NCI-H1105 treated with DMSO at 0.1 percent for 48 hours (cell line): Measurements from ENCODE around the gene ANO4.
"Not testable (repeated sequence)": the region's sequence is repeated elsewhere in the genome, so short reads cannot be mapped to it uniquely, and the experiment has no call there.

Source experiments
- DNase-seq: peaks from one replicate; lab custom pipeline; 2025; lab: John Stamatoyannopoulos, UW

Gene ANO4

DNA sequence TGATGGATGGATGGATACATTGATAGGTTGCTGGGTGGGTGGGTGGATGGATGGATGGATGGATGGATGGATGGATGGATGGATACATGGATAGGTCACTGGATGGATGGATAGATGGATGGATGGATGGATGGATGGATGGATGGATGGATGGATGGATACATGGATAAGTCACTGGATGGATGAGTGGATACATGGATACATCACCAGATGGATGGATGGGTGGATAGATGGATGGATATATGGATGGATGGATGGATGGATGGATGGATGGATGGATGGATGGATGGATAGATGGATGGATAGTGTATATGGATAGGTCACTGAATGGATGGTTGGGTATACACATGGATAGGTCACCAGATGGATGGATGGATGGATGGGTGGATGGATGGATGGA is 194.9 kb downstream of the ANO4 start:
- DNase-seq: not testable (repeated sequence)

DNA sequence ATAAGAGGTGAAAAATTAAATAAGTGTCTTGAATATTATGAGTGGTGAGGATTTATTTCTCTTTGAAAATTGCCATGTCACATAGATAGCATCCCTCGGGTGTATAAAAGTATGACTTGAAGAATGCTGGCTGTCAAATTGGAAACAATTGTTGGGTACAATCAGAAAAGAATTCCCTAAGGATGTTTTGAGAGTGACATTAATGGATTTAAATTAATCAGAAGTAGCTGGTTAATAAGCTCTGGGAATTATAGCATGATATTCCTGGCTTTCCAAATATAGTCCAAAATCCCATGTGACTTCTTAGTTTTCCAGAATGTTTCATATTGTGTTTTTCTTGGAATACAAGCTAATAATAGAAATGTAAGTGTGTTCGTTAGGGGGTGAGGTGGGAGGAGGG is 196.5 kb downstream of the ANO4 start:
- DNase-seq: no peak

DNA sequence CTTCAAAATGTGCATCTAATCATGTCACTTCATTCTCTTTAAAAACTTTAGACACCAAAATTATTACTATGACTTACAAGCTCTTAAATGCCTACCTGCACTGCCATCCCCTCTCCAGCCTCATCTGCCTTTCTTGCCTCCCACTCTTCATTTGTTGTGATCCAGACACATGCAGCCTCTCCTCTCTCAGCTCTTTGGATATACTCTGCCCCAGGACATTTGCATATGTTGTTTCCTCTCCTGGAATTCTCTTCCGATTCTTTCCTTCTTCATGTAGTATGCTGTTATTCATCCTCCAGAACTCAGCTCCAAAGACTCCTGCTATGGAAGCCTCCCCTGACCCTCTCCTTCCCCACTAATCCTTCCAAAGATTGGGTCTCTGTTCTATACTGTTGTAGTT is 197.6 kb downstream of the ANO4 start:
- no peak for DNase-seq

DNA sequence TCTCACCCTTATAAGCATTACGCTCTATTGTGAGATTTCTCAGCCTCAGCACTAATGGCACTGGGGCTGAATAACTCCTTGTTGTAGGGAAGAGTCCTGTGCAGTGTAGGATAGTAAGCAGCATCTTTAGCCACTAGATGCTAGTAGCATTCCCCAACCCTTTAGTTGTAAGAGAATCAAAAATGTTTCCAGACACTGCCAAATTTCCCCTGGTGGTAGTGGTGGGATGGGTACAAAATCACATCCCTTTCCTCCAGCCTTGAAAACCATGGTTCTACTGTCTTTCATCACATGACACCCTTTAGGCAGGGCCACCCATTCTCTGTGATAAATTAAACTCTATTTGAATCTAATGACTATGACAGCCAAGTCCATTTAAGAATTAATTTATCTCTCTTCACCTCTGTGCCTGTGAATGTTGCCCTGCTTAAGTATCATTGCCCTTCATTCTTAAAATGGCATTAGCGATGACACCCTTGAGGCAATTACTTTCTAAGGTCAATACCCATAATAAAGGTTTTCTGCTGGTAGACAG is 199.4 kb downstream of the ANO4 start:
- DNase-seq: no peak

DNA sequence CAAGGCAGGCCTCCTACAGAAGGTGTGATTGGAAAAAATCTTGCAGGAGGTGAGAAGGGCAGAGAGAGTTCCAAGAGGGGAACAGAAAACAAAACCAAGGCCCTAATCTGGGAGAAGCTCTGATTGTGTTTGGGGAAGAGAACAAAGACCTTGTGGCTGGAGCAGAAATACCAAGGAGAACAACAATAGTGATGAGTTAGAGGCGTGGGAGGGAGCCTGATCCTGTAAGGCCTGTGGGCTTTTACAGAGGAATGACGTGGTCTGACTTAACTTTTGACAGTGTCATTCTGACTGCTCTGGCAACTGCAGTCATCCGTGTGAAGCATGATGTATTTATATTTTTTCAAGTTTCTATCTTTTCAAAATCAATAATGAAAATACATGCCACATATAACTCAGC is 200.6 kb downstream of the ANO4 start:
- no peak for DNase-seq

DNA sequence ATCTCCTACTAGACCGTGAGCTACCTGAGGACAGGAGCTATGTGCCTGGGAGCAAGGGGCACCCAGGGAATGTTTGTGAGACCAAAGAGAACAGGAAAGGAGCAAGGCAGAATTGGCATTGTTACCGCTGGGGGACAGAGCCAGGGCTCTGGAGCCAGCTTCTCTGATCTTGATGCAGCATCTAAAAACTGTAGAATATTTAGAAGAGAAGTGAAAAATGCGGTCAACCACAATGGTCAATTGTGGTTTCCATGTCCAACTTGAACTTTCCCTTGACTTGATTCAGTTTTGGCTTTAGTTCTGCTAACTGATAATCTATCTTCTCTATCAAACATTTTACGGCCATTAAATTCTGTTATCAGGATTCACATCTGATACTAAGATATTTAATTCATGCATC is 201.2 kb downstream of the ANO4 start:
- DNase-seq: no peak

DNA sequence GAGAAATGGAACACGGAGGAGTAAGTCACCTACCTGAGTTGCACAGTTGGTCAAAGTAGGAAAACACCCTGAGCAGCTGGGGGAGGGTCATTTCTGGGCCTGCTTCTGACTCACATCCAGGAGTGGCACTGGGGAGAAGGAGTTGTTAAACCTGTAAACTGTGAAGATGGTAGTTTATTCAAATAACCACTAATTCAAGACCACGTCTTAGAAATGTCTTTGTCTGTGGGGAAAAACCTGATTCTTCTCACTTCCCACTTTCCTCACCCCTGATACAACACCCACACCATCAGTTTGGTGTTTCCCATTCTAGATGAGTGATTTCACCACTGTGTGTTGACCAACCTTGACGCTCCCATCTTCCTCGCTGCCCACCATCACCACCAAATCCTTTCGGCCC is 207.1 kb downstream of the ANO4 start:
- no peak for DNase-seq

DNA sequence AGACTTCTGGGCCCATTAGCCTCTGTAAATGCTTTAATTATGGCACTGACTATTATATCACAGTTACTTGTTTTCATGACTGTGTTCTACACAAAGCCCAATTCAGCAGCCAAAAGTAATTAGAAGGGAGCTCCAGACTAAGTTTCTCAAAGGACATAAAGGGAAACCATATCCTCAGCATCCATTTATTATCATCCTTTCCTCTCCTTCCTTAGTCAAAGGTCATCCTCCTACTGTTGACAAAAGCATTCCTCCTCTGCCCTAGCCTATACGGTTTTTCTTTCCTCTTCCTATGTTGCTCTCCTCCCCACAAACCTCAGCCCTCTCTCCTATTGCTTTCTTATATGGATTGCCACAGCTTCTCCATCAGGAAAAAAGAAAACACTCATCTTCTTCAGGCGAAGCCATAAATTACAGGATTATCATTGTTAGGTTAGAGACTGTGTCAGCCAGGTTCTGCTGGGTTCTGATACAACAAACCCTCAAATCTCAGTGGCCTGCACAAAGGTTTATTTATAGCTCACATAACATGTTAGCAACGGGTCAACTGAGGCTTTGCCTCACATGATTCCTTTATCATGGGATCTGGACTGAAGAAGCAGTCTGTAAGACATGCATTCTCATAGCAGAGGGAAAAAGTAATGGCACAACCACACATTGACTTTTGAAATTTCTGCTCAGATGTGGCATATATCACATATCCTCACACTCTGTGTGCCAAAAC is 208.3 kb downstream of the ANO4 start:
- no peak for DNase-seq

DNA sequence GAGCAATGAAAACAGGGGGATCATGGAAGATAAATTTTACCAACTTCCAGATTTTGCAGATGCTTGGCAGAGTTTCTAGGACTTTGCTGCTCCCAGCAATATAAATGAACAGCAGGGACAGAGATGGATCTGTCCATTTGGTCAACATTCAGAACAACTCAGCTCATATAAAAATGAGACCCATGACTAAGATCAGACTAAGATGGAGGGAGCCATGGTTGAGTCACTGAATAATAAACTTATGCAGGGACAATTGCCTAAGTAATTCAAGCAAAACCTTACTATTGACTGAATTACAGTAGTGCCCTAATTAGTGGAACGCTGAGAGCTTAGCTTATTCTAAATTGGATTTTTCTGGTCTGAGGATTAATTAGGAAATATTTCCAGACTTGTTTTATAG is 210.3 kb downstream of the ANO4 start:
- DNase-seq: no peak

DNA sequence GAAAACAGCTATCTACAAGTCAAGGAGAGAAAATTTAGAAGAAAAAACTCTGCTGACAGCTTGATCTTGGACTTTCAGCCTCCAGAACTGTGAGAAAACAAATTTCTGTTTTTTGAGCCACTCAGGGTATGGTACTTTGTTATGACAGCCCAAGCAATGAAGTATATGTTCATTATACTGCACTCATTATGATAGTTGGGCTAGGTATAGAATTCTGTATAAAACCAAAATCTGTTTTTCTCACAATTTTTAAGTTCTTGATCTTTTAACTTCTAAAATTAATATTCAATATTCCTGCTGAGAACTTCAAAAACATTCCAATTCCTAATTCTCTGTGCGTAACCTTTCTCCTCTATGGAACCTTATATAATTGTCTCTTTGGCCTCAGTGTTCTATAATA is 214.7 kb downstream of the ANO4 start:
- DNase-seq: no peak

DNA sequence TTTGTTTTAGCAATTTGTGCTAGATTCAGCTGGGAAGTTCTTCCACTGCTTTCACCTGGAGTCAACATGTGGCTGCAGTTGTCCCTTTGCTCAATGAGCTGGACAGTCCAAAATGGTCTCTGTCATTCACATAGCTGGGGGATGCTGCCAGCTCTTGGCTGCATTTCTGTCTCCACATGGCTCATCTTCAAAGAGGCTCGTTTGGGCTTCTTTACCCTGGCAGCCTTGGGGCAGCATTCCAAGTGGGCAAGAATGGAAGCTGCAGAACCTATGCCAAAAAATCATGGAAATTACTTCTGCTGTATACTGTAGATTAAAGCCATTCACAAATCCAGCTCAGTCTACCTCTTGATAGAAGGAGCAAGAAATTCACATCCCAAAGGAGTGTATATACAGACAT is 216.3 kb downstream of the ANO4 start:
- DNase-seq: no peak

DNA sequence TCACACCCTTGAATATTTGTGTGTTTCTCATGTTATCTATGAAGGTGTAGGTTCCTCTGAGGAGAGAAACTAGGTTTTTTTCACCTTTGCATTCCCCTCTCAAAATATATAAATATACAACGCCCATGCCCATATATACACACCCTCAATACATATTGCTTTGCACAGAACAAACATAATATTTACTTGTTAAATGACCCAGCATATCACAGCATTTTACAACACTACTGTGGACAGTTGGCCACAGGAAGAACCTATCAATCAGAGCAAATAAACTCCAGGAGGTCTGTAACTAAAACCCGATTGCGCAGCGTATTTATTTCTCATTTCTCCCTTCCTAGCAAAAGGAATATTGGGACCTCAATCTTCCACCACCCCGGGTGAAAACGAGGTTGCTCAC is 219.4 kb downstream of the ANO4 start:
- DNase-seq: no peak

DNA sequence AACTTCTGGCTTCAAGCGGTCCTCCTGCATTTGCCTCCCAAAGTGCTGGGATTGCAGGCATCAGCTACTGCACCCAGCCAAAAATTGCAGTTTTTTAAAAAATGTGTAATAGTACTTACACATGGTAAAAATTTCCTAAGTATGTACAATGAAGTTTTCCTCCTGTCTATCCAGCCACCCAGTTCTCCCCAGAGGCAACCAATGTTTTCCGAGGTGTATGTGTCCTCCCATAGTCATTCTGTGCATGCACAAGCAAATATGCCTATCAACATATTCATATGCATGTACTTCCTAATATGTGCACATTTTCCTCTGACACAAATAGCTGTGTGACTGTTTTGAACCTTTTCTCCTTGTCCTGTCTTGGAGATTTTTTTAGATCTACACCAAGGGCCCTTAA is 220.5 kb downstream of the ANO4 start:
- DNase-seq: no peak

DNA sequence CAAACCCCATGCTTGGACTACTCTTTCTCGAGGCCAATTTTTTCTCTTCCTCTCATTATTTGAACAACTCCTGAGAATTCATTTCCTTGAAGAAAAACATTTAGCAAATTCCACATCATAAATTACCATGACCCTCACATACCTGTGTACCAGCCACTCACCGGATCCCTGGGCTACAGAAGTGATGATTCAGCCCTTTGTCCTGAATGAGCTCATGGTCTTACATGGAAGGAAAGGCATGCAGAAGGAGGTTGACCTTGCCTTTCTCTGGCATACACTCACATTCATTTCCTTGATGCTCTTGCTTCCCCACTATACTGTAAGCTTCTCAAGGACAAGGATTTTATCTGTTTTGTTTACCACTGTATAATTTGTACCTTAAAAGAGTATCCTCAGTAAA is 224.0 kb downstream of the ANO4 start:
- DNase-seq: no peak

DNA sequence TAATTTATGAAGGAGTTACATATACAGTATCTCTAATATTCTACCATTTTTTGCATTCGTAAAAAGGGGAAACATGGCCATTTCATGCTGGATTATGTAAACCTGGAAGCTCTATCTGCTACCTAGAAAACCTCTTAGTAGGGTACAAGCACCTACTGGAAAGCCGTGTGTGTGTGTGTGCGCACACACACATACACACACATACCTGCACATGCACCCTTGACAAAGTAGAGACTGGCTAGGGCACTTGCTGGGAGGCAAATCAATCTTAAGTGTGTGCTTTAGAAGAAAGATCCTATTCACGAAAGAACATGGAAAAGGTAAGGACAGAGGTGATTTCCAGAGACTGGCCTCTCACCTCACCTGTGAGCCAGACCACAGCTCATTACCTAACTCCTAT is 224.6 kb downstream of the ANO4 start:
- no peak for DNase-seq

DNA sequence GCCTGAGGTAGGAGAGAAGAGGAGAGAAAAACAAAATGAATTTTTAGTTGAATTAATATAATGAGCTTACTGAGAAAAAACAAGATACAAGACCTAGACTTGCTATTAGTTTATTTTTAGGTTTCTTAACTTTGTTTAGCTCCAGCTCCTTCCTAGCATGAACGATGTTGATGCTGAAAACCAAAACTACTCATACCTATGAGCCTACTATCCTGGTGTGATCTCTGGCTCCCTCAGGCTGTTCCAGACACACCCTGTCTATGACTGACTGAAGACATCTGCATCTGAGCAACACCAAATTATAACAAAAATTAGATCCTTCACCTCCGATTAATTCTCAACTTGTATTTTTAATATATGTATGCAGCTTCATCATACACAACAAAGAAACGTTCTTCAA is 225.1 kb downstream of the ANO4 start:
- no peak for DNase-seq

DNA sequence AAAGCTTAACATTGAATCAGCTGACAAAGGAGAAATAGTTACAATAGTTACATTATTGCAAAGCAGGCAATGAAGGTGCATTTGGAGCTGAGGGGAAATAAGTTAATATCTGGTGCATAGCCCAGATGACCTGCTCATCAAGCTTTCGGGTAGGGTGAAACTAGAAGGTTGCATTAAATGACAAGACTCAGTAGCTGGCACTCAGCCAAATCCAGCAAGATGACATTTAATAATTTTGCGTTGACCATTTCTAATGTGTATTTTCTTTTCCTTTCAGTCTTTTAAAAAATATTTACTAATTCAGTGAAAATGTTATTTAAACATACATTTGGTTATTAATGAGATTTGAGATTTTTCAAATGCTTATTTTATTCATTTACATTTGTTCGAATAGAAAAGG is 226.9 kb downstream of the ANO4 start:
- no peak for DNase-seq

DNA sequence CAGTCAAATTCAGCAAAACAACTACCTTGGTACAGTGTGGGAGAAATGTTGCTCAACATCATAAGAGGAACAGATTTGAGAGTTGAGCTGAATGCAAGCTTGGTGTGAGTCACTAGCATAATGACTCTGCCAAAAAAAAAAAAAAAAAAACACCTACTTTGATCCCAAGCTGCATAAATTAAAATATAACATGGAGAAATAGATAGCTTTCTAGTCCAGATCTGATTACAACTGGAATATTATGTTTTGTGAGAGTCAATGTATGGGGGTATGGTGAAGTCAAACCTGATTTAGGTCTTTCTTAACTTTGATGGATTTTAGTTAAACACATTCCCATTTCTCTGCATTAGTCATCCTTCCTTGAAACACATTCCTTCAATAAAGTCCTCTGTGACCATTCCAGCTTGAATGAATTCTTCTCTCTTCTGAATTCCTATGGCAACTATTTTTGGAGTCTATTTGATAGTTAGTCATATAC is 227.4 kb downstream of the ANO4 start:
- DNase-seq: no peak

DNA sequence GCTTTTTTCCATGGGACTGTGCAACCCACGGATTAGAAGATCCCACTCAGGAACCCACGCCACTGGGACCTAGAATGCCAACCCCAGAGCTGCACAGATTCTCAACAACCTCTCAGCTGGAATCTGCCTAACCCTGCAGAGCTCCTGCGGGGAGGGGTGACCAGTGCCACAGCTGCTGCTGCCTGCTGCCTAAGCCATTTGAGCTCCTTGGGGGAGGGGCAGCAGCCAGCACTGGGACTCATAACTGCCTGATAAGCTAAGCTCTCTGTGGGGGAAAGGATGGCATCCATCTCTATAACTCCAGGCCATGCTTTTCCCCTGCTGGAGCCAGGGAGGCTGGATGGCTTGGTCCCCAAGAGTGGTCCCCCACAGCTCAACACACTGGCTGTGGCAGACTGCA is 232.6 kb downstream of the ANO4 start:
- no peak for DNase-seq

DNA sequence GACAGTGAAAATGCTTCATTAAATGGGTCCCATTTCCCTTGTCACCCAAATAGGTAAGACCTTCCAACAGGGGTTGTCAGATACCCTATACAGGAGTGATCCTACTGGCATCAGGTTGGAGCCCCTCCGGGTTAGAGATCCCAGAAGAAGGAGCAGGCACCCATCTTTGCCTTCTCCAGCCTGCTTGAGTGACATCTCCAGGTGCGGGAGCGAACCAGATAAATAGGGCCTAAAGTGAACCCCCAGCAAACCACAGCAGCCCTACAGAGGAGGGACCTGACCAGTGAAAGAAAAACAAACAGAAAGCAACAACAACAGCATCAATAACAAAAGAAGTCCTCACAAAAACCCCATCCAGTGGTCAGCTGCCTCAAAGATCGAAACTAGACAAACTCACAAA is 233.2 kb downstream of the ANO4 start:
- no peak for DNase-seq

DNA sequence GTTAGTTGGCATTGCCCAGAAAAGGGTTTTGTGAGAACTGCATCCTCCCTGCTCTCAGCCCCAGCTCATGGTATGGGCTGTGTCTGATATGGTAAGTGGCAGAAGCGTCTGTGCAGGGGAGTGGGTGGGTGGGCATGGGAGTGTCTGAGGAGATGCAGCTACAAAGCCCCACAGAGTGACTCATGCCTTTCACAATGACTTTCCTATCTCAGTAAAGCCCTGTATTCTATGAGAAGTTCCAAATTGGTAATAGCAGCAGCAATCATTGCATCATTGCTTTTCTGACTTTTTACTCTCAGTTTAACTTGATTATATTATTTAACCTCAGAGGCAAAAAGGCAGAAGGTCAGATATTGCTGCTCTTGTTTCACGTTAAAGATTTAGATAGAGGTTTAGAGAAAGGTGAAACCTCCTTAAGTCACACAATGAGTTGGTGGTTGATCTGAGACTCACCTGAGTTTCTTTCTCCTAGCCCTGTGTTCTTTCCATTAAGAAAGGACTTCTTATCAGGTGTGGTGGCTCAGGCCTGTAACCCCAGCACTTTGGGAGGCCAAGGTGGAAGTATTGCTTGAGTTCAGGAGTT is 243.8 kb downstream of the ANO4 start:
- no peak for DNase-seq

DNA sequence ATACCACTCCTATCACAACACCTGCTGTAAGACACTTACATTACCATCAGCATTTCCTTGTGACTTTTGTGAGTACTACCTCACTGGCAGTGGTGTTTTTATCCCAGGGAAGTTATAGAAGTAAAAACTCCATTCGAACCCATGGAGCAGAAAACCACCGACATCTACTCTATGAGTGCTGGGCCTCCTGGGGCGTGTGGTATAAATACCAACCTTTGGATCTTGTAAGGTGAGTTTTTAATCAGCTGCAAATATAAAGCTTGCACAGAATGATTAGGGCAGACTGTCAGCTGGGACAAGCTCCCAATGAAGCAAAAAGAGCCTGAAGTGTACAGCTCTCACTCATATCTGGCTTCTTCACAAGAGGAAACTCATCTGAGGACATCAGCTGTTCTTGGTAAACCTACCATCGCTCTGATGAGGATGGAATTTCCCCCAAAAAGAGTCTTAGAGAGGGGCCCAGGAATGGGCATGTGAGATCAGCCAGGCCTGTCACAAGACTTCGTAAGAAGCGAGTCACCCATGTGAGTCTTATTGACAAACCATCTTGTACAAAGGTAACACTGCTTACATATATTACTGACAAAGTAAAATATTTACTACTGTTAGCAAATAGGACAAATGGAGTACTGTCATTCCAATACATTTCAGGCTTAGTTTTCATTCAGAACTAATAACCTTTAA is 245.4 kb downstream of the ANO4 start:
- no peak for DNase-seq

DNA sequence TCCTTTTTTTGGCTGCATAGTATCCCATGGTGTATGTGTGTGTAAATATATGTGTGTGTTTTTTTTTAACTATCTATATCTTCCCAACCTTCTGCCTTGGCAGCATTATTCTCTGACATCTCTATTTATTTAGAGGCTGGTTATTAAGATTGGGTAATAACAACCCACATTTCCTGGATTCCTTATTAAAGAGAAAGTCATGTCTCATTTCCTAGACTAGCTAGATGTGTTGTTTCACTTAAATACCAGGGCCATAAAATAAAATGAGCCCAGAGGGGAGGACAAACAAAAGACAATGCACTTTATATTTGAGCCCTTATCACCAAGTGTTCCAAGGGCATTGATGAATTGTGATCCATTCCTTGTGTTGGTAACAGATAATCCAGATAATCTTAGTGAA is 246.4 kb downstream of the ANO4 start:
- DNase-seq: no peak
